Left ventricle myocardium superior (tissue), 1 donor: ENCODE data around the gene PTPRF. TPM values are rescaled to one million over a fixed set of nuclear protein-coding genes. Genes with fewer than 3 reads are reported as not detected.
"Not testable (repeated sequence)": the region's sequence is repeated elsewhere in the genome, so short reads cannot be mapped to it uniquely, and the experiment has no call there.

Experiments used
- ATAC-seq: fragments of 200-7000 bp; cut with Tn5 transposase; one replicate; pipeline ENCODE4 v1.9.1; 2020; ENCODE audit warnings: mild to moderate bottlenecking, moderate library complexity
- DNase-seq: peaks from one replicate; pipeline ENCODE4 v3.0.0-alpha.2; 2020
- intact Hi-C: fragments of 100-400 bp; cut with micrococcal nuclease; formaldehyde crosslinking; loops from one replicate; pipeline ENCODE4 v1.11.0; 2022
- total RNA-seq: library from RNA; stranded (reverse); fragmentation: NEBNext Ultra II Directional; extraction: Animal tissue kit (Norgen Biotek cat#: 25700); gene quantifications from one replicate; pipeline ENCODE4 v1.2.1, GENCODE V29; 2021
- donor health status: DM: no; HTN: yes; CAD: no; lungs with severe emphysema.

The PTPRF gene
- total RNA-seq, 1 donor from 2014 or later = 7.0 TPM

GRCh38 chr1:43548285-43549271 is 17.9 kb downstream of the PTPRF start:
- intact Hi-C loops = no loop called here
- ATAC-seq = no peak
- no peak for DNase-seq

GRCh38 chr1:43549394-43549793 is 18.7 kb downstream of the PTPRF start:
- ATAC-seq, intact Hi-C loops, DNase-seq: not testable (repeated sequence)

GRCh38 chr1:43549921-43550597 is 19.4 kb downstream of the PTPRF start:
- peak; percentile 51 for DNase-seq
- peak; percentile 51 for ATAC-seq
- intact Hi-C loops = no loop called here

- DNase-seq (no peak), ATAC-seq (no peak)
- intact Hi-C loops = no loop called here
These were observed 20.0 kb downstream of the PTPRF start for GRCh38 chr1:43550598-43551246.

DNA sequence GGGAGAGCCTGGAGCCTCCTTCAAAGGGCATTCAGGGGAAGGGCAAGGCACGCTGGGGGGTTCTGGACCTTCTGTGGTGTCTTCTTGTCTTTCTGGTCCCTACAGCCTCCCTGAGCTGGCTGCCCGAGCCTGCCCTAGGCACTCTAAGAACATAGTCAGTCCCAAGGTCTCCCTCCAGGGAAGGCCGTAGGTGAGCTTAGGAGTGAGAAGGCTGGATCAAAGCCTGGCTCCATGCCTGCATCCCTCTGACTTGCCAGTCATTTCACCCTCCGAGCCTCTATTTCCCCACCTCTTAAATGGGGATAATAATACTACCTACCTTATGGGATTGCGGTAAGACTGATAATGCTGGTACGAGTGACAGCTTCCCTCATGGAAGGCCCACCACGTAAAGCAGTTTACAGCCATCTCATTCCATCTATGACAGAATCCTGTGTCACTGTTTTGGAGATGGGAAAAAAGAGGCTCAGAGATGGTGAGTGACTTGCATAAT is 20.8 kb downstream of the PTPRF start:
- no peak for DNase-seq
- no peak for ATAC-seq
- intact Hi-C loops = no loop called here

DNA sequence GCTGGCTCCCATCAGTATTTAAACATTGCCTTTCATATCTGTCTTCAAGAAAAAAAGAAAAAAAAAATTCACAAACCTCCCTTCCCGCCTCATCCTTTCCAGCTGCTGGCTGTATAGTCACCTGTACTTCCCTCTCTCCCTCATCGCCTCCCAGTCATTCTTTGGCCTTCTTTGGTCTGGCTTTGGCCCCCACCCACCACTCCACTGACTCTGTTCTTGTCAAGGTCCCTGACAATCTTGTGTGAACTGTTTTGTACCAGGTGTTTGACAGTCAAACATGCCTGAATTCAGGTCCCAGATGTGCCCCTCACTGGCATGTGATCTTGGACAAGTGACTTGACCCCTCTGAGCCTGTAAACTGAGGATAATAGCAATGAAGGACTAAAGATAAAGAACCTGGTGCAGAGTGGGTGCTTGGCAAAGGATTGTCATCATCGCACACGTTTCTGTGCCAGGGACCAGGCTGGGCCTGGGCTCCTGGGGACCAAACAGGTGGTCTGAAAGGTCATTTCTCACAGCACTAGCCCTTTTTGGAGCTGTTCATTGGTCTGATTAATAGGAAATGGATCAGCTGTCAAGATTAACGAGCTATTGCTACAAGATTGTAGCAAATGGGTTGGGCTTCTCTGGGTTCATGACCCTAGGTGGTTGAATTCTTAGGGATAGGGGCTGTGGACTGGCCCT is 21.5 kb downstream of the PTPRF start:
- DNase-seq (no peak), ATAC-seq (no peak)
- intact Hi-C loops = no loop called here

- intact Hi-C loops = no loop called here
- peak; percentile 75 for DNase-seq
- ATAC-seq = peak; percentile 94
These were observed 22.1 kb downstream of the PTPRF start for GRCh38 chr1:43552813-43553212.

DNA sequence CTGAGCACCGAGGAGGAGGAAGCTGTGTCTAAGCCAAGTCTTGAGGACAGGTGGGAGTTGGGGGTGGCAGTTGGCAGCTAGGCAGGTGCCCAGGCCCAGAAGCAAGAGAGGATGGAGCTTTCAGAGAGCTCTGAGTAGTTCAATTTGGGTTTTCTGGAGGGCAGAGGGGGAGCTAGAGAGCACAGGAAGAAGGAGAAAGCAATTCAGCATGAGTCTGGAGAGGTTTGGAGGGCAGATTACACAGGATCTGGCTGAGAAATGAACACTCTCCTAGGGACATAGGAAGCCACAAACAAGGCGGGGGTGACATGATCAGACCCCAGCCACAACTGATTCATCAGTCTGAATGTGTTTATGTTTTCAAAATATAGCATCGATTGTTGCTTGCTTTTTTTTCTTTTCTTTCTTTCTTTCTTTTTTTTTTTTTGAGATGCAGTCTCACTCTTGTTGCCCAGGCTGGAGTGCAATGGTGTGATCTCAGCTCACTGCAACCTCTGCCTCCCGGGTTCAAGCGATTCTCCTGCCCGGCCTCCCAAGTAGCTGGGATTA is 23.8 kb downstream of the PTPRF start:
- ATAC-seq (no peak), DNase-seq (no peak)
- intact Hi-C loops = no loop called here

- ATAC-seq (no peak), DNase-seq (no peak)
- intact Hi-C loops = no loop called here
These were observed 26.1 kb downstream of the PTPRF start for GRCh38 chr1:43556782-43557181.

GRCh38 chr1:43557744-43558245 is 27.1 kb downstream of the PTPRF start:
- no peak for ATAC-seq
- DNase-seq = no peak
- intact Hi-C loops = no loop called here

GRCh38 chr1:43558346-43558841 is 27.7 kb downstream of the PTPRF start:
- DNase-seq (no peak), ATAC-seq (no peak)
- intact Hi-C loops = no loop called here

DNA sequence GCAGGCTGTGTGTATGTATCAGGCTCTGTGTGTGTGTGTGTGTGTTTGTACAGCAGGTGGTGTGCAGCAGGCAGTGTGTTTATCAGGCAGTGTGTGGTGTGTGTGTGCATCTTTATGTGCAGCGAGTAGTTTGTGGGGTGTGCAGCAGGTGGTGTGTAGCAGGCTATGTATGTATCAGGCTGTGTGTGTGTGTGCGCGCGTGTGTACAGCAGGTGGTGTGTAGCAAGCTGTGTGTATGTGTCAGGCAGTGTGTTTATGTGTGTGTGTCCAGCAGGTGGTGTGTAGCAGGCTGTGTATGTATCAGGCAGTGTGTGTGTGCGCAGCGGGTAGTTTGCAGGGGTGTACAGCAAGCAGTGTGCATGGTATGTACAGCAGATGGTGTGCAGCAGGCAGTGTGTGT is 29.0 kb downstream of the PTPRF start:
- DNase-seq (no peak), ATAC-seq (no peak)
- intact Hi-C loops = no loop called here

DNA sequence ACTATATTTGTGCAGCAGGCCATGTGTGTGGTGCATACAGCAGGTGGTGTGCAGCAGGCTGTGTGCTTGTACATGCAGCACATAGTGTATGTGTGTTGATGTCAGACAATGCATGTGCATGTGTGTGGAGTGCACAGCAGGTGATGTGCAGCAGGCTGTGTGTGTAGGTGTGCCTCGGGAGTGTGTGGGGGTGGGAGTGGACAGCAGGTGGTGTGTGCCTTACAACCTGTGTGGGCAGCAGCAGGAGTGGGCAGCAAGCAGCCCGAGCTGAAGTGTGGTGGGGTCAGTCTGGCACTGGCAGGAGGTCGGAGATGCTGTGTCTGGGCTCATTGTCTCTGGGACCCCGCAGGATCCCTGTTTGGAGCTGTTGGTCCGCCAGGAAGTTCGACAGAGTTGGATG is 29.6 kb downstream of the PTPRF start:
- no peak for ATAC-seq
- intact Hi-C loops = no loop called here
- no peak for DNase-seq

DNA sequence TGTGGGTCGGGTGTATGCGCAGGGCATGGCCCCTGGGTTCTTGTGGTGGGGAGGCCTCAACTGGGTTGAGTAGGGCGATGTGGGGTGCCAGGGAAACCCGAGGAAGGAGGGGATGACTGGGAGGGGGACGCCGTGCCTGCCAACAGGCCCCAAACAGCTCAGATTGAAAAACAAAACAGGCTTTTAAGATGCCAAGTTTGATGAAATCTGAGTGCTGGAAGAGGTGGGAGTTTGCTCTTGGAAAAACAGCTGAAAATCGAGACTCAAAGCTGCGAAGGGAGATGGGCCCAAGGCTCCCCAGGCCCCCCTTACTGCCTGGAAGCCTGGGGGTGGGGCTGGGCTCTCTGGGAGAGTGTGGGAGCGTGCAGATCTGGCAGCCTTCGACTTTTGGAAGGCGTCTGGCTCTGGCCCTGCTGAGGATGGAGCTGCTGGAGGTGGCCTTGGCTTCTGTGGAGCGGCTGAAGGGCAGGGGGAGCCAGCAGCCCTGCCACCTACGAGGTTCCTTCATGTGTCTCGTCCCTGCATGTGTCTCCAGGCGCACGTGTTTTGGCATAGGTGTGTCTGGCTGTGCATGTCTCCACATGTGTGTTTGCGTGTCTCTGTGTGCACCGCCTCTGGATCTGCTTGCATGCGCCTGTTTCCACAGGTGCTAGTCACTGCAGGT is 33.3 kb downstream of the PTPRF start:
- DNase-seq = no peak
- ATAC-seq = no peak

DNA sequence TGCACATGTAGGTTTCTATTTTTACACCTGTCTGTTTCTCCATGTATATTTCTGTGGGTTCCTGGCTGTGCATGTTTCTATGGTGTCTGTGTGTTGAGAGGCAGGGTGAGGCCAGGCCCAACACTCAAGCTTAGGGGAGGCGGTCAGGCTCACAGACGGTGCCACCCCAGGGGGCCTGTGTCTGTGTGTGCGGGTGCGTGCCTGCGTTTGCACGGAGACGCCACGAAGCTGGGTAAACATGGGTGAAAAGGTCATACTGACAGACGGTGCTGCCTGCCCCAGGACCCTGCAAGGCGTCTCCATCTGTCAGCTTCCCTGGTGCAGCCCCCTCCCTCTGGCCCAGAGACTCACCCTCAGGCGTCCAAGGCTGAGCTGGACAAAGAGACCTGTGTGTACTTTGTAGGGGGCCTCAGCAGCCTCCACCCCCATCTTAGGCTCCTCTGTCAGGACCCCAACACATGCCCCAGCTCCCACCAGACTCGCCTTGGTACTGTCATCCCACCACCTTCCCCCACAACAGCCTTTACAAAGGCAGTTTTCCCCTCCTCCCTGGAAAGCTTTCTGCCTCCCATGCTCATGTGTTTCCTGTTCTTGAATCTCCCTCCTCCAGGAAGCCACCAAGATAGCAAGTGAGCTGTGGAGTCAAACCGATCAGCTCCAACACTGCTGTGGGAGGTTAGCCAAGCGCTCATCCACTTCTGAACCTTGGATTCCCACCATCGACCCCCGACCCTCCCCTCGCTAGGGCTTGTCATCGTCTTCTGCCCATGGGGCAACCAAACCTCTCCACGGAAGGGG is 34.1 kb downstream of the PTPRF start:
- ATAC-seq = no peak
- intact Hi-C loops = no loop called here

More for the DNA sequence above, 33.3 kb downstream of the PTPRF start:
- intact Hi-C loops = no loop called here

DNA sequence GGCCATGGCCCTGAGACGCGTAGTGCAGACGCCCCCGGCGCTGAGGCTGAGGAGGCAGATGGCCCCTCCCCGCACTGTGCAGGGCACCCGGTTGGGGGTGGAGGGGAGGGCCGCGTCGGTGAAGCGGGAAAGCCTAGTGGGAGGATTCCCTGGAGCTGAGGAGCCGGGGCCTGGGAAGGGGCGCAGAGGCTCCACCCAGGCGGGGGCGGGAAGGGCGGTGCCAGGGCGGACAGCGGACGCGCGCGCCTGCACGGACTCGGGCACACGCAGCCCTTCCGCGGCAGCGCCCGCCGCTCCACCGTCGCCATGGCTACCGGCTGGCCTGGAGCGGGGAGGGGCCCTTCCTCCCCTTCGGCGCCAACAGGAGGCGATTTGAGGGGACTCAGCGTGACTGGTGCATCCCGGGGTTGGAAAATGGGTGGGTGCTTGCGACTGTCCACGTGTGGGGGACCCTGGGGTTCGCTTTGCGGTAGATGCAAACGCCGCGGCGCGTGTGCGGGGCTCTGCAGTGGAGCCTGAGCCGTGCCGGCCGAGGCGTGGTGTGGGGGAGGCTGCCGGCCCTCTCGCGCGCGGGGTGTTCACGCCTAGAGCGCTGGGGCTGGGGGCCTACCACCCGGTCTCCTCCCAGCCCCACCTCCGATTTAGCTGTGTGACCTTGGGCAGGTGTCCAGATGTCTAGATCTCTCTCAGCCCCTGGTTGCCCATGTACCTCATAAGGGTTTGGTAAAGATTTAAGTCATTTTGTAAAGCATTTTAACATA is 35.1 kb downstream of the PTPRF start:
- peak; percentile 94 for ATAC-seq
- peak; percentile 79 for DNase-seq

More for the DNA sequence above, 34.1 kb downstream of the PTPRF start:
- no peak for DNase-seq

More for the DNA sequence above, 35.1 kb downstream of the PTPRF start:
- intact Hi-C loops = no loop called here
